RCC 7860 (cell line): ENCODE data around the gene MAST4.
"Not testable (repeated sequence)": the region's sequence is repeated elsewhere in the genome, so short reads cannot be mapped to it uniquely, and the experiment has no call there.

Experiments
- DNase-seq: peaks from one replicate; pipeline ENCODE4 v3.0.0-alpha.2; 2015; ENCODE audit warnings: low spot score
- FAIRE-seq: peaks from 2 replicates; lab custom pipeline; 2012; peaks lifted over from hg19 to GRCh38; lab: Jason Lieb, UNC

Gene MAST4

DNA sequence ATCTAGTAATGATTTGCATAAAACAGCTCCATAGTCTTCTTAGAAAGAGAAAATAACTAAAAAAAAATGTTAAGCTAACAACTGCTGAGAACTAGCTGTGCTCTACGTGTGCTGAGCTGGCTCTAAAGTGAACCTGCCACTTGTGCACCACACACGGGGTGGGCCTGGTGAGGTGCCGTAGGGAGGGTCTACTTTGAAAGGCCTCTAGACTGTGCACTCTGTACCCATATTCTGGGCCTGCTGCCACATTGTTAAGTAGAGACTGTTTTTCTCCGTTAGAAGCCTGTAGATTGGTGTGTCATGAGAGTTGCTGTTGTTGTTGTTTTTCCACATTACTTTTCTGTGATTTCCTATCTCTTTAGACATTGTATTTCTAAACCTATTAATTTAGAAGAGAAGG lies 506.5 kb downstream of the MAST4 start:
- DNase-seq (no peak), FAIRE-seq (no peak)

DNA sequence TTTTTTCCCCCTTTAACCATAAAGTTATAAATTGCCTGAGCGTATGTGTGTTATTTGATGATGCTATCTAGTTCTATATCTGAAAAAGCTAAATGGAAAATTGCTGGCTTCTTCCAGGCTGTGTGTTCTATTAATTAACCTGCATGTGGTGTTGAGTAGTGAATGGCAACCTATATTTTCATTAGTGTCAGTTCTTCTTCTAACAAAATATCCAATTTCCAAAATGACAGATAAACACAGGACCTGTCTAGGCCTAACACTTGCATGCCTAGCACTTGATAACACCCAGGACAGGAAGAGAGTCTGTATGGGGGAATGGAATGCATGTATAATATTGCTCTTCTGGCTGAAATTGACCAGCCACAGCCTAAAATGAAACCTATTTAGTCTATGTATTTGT lies 508.7 kb downstream of the MAST4 start:
- no peak for DNase-seq
- FAIRE-seq: no peak

GRCh38 chr5:67105270-67105669 lies 509.1 kb downstream of the MAST4 start:
- no peak for DNase-seq
- no peak for FAIRE-seq

DNA sequence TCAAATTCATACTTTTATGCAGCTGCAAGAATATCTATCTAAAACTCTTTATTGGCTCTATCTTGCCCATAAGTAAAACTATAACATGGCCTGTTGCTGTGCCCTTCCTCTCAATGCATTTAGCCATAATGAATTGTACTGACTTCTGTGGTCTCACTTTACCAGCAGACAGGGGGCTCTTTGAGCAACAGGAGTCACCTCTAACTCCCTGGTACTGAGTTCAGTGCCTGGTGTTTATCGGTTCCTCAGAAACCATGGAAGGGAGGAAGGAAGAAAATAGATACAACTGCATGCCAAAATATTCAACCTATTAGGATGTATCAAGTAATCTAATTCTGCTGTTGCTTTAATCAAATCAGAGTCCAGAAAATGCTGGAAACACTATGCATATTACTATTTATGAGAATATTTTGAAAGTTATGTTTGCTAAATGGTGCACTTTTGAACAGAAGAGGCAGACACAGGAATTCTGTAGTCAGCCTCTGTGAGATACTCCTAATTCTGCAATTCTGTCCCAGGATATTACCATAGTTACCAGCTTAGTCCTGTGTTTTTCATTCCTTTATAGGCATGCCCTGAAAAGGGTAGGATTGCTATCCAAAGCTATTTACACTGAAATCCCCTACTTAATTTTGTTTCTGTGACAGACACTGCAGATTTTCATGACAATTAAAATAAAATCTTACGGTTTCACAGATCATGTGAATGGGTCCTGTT lies 510.6 kb downstream of the MAST4 start:
- FAIRE-seq (no peak), DNase-seq (no peak)

- FAIRE-seq (no peak), DNase-seq (no peak)
Measured at GRCh38 chr5:67111779-67112178, 515.6 kb downstream of the MAST4 start.

- DNase-seq: no peak
- no peak for FAIRE-seq
Measured at GRCh38 chr5:67115246-67115645, 519.1 kb downstream of the MAST4 start.

DNA sequence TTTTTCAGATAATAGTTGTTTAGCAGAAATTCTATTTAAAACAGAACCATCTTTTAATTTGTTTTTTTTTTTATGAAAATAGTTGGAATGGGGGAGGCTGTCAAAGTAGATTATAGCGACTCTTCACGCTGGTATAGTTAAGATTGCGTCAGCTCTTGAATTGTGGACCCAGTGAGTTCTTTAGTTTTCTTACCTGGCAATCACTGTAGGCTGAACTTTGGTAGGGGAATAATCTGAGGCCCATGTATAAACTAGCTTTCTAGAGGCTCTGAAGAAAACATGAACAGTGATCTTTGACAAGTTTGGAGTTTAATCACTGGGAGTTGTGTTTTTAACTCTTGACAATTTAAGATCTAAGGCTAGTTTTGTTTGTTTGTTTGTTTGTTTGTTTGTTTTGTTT lies 519.6 kb downstream of the MAST4 start:
- DNase-seq (no peak), FAIRE-seq (no peak)

DNA sequence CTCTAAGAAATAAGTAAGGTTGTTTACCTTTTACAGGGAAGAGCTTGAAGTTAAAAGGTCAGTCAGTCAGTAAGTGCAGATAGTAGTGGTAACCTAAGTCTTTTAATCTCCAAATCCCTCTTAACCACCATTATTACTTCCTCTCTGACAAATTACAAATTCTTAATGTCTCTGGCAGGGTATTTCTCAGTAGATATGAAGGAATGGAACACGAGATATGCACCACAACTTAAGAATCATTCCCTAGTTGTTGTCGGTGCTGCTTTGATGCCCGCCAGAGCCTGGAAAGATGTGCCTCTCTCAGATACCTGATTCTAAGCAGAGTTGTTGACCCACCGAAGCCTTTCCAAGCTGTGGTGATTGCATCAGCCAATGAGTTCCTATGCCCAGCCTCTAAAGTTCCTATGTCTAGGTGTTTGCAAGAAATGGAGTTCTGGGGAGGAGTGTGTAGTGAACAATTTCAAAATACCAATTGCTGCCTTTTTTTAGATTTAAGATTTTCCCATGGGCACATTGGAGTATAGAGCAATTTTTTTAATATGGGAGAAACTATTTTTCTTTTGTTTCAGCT lies 521.9 kb downstream of the MAST4 start:
- FAIRE-seq (no peak), DNase-seq (no peak)

- FAIRE-seq (no peak), DNase-seq (no peak)
Measured at GRCh38 chr5:67119010-67119409, 522.8 kb downstream of the MAST4 start.

DNA sequence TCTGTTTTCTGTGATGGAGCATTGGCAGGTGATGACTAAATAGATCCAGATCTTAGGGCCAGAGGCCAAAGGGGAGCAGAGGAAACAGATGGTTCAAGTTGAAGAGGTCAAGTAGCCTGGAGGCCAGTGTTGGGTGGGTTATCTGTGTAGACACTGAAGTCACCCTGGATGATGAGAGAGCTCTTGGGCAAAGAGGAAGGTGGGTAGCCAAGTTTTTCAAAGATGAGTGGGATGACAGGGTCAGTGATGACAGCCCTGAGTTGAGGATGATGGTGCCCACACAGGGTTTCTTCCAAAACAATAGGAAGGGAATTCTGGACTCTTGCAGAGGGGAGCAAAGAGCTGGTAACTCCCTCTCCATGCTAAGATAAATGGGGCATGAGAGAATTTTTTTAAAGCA lies 523.8 kb downstream of the MAST4 start:
- FAIRE-seq (no peak), DNase-seq (no peak)

- no peak for FAIRE-seq
- no peak for DNase-seq
Measured at GRCh38 chr5:67123819-67124218, 527.6 kb downstream of the MAST4 start.

- FAIRE-seq (no peak), DNase-seq (no peak)
Measured at GRCh38 chr5:67124556-67124955, 528.4 kb downstream of the MAST4 start.

GRCh38 chr5:67127347-67127895 lies 531.2 kb downstream of the MAST4 start:
- not testable (repeated sequence) for FAIRE-seq, DNase-seq

- no peak for DNase-seq
Measured at GRCh38 chr5:67129768-67130167, 533.6 kb downstream of the MAST4 start.

GRCh38 chr5:67133217-67133616 lies 537.0 kb downstream of the MAST4 start:
- FAIRE-seq (no peak), DNase-seq (no peak)

More at GRCh38 chr5:67129768-67130167, 533.6 kb downstream of the MAST4 start:
- no peak for FAIRE-seq

DNA sequence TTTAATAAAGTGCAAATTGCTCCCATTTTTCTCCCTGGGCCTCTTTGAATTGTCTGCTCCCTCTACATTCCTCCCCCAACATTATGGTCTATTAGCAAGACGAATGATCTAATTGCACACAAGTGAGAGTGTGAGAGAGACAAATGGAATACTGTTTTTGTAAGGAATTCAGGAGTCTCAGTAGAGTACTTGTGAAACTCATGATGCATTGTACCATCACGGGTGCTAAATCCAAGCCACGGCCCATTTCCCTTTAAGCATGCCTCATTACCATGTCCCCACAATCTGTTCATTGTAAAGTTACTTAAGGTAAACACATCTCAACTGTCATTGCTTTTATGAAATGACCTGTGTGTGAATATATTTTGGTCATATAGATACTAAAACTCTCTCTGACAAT lies 537.6 kb downstream of the MAST4 start:
- DNase-seq: no peak
- FAIRE-seq: no peak

DNA sequence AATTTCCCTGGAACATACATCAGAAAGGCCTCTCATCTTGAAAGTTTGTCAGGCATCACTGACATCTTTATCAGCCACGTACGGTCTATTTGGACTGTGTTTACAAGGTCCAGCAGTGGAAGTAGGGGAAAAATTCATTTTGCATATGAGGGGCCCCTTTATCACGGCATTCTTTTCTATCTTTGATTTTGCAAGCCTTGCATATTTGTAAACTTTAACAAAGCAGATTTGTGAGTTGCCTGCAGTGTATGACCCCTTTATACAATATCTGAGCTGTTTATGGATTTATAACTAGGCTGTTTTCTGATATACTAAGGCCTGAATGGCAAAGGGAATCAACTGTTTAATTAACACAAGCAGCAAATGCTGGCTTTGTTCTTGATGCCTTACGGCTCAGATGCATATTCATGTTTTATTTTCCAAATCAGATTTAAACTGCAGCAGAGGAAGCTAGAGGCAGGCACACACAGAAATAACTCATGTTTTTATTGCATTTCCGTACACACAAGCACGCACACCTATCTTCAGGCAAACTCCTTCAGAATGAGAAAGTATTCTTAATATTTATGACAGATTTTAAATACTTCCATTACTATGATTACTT lies 539.3 kb downstream of the MAST4 start:
- no peak for DNase-seq
- FAIRE-seq: no peak

DNA sequence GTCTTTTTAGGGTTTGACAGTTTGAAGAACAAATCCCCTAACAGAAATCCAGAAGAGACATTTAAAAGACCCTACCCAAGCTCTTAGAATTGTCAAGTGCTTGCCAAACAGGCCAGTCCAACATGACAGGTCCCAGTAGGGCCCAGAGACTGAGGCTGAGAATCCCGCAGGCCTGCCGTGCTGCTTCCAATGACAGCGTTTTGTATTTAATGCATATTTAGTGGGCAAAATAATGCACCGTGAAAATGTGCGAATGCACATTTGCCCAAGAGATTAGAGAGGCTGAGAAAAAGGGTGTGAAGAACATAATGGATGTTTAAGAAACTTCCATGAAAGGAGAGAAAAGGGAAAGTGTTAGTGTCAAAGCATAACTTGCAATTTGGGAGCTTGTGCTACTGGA lies 542.8 kb downstream of the MAST4 start:
- no peak for FAIRE-seq
- no peak for DNase-seq

DNA sequence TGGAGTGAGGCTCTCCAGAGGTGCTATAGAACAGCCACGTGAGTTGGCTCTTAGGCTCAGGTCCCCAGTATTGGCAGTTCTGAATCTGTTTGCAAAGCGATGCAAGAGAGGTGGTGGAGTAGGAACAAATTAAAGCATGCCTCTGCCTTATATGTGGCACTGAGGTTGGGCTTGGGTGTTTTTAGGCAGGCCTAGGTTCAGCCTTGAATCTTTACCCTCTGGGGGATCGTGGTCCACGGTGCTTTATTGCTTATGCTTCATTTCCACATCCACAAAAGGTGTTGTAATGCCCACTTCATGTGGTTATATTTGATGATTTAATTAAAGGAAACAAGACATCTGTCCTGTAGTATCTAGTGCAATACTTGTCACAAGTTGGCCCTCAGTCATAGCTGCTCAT lies 544.2 kb downstream of the MAST4 start:
- DNase-seq (no peak), FAIRE-seq (no peak)

DNA sequence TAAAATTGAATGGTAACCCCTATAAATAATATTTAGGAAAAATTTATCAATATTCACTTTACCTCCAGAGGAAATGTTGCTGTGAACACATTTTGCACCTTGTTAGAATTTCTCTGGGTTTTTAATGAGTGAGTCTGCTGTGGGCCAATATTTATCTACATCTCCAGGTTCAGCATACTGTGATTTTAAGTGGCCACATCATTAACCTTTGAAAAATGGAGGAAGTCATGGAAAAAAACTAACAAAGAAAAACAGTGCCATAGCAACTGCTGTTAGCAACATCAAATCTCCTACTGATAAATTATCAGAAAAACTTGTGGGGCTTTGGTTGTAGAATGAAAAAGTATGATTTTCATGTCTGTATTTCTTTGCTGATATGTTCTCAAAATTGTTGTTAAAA lies 545.5 kb downstream of the MAST4 start:
- DNase-seq (no peak), FAIRE-seq (no peak)

DNA sequence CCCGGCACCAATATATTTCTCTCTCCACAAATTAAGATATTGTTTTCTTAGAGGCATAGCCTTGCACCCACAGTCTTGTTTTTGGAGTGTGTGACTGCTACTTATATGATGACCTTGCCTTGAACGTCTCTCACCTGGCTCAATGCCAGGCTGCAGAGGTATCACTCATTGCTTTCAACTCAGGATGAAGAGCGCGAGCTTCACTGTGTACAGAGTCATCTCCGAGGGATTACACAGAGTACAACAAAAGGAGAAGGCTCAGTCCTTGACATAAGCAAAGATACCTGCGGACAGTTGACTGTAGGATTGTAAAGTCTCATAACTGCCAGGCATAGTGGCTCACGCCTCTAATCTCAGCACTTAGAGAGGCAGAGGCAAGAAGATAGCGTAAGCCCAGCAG lies 546.6 kb downstream of the MAST4 start:
- DNase-seq (no peak), FAIRE-seq (no peak)

- no peak for DNase-seq
- no peak for FAIRE-seq
Measured at GRCh38 chr5:67143549-67143948, 547.4 kb downstream of the MAST4 start.
